ENCODE data around the gene FRY. TPM values are rescaled to one million over a fixed set of nuclear protein-coding genes. Genes with fewer than 3 reads are reported as not detected.
A peak's percentile ranks its signal among the peaks of the same experiment; 100 is the strongest.

The FRY gene
- total RNA-seq, 4 donors from 2014 or later, result 21.1 to 89.7 (median 34.4) TPM

- TF ChIP-seq CTCF (IDR thresholded peaks at IDR 0.05), result no peak
- no peak for ATAC-seq (ENCODE audit: low FRiP score)
- DNase-seq (ENCODE audit: low spot score), result no peak
These were observed 289.0 kb downstream of the FRY start for GRCh38 chr13:32320528-32320927.

GRCh38 chr13:32323912-32324311 lies 292.3 kb downstream of the FRY start:
- no peak for TF ChIP-seq CTCF (IDR thresholded peaks at IDR 0.05)
- DNase-seq (ENCODE audit: low spot score) (no peak), ATAC-seq (ENCODE audit: low FRiP score) (no peak)

- DNase-seq (ENCODE audit: low spot score) (no peak), ATAC-seq (ENCODE audit: low FRiP score) (peak; percentile 62)
- TF ChIP-seq CTCF (IDR thresholded peaks at IDR 0.05), result no peak
These were observed 298.9 kb downstream of the FRY start for GRCh38 chr13:32330441-32330840.

DNA sequence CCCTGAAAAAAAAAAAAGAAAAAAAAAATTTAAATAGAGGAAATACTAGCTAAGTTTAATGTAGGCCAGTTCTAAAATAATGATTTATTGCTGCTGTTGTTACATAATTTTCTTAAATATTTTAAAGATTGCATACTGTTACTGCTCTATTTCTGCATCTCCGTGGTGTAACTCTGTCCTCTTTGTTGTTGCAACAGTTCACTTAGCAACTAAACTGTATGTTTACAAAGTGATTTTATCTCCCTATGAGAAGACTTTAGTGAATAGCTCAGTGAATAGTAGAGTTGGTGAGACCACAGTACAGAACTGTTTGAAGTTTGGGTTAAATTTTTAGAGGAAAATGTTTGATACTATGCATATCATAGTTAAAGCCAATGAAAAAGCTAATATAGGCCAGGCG lies 303.1 kb downstream of the FRY start:
- ATAC-seq (ENCODE audit: low FRiP score), result no peak

DNA sequence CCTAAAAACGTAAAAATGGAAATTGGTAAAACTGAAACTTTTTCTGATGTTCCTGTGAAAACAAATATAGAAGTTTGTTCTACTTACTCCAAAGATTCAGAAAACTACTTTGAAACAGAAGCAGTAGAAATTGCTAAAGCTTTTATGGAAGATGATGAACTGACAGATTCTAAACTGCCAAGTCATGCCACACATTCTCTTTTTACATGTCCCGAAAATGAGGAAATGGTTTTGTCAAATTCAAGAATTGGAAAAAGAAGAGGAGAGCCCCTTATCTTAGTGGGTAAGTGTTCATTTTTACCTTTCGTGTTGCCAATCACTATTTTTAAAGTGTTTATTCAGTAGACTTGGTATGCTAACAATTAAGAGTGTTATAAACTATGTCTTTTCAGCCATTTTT lies 309.3 kb downstream of the FRY start:
- no peak for ATAC-seq (ENCODE audit: low FRiP score)
- DNase-seq (ENCODE audit: low spot score), result no peak
- TF ChIP-seq CTCF (IDR thresholded peaks at IDR 0.05), result no peak

More for the DNA sequence above, 303.1 kb downstream of the FRY start:
- no peak for TF ChIP-seq CTCF (IDR thresholded peaks at IDR 0.05)
- no peak for DNase-seq (ENCODE audit: low spot score)

DNA sequence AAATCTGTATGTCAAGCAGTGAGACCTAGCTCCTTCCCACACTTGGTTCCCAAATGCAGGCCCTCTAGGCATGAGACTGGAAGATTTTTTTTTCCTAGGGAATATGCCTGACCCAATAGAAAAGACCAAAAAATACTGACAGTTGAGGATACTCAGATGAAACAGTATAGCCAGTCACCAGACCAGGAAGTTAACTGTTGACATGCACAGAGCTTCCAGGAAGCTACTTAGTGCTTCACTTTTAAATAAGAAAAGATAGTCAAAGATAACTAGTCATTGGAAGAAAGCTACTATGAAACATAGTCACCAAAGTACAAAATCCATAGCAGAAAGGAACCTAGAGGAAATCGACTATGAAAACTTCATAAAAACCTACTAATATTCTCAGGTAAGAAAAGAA lies 316.1 kb downstream of the FRY start:
- no peak for DNase-seq (ENCODE audit: low spot score)
- no peak for TF ChIP-seq CTCF (IDR thresholded peaks at IDR 0.05)
- ATAC-seq (ENCODE audit: low FRiP score), result no peak

All from omental fat pad (tissue), 4 donors.